Neuronal stem cell (in vitro differentiated cells): ENCODE results near the gene BIRC6.

Source experiments
- DNase-seq: peaks from one replicate; pipeline ENCODE4 v3.0.0-alpha.2; 2013; ENCODE audit warnings: low spot score
- H2AFZ ChIP-seq: one replicate; pipeline ENCODE4 v1.6.1; 2013; ENCODE audit warnings: mild to moderate bottlenecking, low read length, inconsistent platforms
- H2AK5ac ChIP-seq: 2 replicates; pipeline ENCODE4 v1.6.1; 2013; ENCODE audit warnings: low read depth, mild to moderate bottlenecking, inconsistent platforms, low read length, moderate library complexity, mixed read lengths
- H2BK120ac ChIP-seq: 2 replicates; pipeline ENCODE4 v1.6.1; 2013; ENCODE audit warnings: low read depth, mild to moderate bottlenecking, inconsistent platforms, low read length, moderate library complexity, mixed read lengths
- H2BK12ac ChIP-seq: one replicate; pipeline ENCODE4 v1.6.1; 2013; ENCODE audit warnings: low read length, inconsistent platforms
- H2BK15ac ChIP-seq: 2 replicates; pipeline ENCODE4 v1.6.1; 2013; ENCODE audit warnings: mild to moderate bottlenecking, low read length, inconsistent platforms, mixed read lengths
- H2BK5ac ChIP-seq: one replicate; pipeline ENCODE4 v1.6.1; 2013; ENCODE audit warnings: inconsistent platforms, mild to moderate bottlenecking, low read length, moderate library complexity
- H3K14ac ChIP-seq: one replicate; pipeline ENCODE4 v1.6.1; 2013; ENCODE audit warnings: low read length, inconsistent platforms
- H3K18ac ChIP-seq: 2 replicates; pipeline ENCODE4 v1.6.1; 2013; ENCODE audit warnings: low read length, inconsistent platforms
- H3K23ac ChIP-seq: 2 replicates; pipeline ENCODE4 v1.6.1; 2013; ENCODE audit warnings: low read depth, mild to moderate bottlenecking, mixed read lengths, low read length, inconsistent platforms; ENCODE audit not compliant: poor library complexity
- H3K27ac ChIP-seq: replicated peaks from 3 replicates; pipeline ENCODE4 v1.5.1; 2013; ENCODE audit warnings: low read length, inconsistent platforms
- H3K27me3 ChIP-seq, 3 experiments: 2 replicates each; pipeline ENCODE4 v1.6.1; 2013; ENCODE audit warnings: low read length in 3 of 3, mild to moderate bottlenecking in 2 of 3, inconsistent platforms in 1 of 3, low read depth in 1 of 3, mixed read lengths in 1 of 3, moderate library complexity in 1 of 3; ENCODE audit not compliant: control insufficient read depth in 3 of 3, insufficient read depth in 3 of 3
- H3K36me3 ChIP-seq, 2 donors: replicated peaks in 1 of 2; 2 replicates each; pipeline ENCODE4 v1.6.1; 2013; ENCODE audit warnings: low read length in 2 of 2; ENCODE audit not compliant: control insufficient read depth in 2 of 2, insufficient read depth in 2 of 2
- H3K4ac ChIP-seq: 2 replicates; pipeline ENCODE4 v1.6.1; 2013; ENCODE audit warnings: inconsistent platforms, mild to moderate bottlenecking, low read length, moderate library complexity
- H3K4me1 ChIP-seq, 2 donors: 1 replicate in 1 of 2; 2 replicates in 1 of 2; pipeline ENCODE4 v1.6.1; 2013; ENCODE audit warnings: low read length in 2 of 2, low read depth in 1 of 2; ENCODE audit not compliant: control insufficient read depth in 2 of 2, insufficient read depth in 1 of 2
- H3K4me2 ChIP-seq: one replicate; pipeline ENCODE4 v1.6.1; 2013; ENCODE audit warnings: mild to moderate bottlenecking, low read length, inconsistent platforms; ENCODE audit not compliant: insufficient read depth, poor library complexity, severe bottlenecking
- H3K4me3 ChIP-seq, 2 donors: 2 replicates each; pipeline ENCODE4 v1.5.1; 2013; ENCODE audit warnings: low read length in 2 of 2, mild to moderate bottlenecking in 2 of 2, inconsistent platforms in 1 of 2, moderate library complexity in 1 of 2
- H3K79me1 ChIP-seq: one replicate; pipeline ENCODE4 v1.6.1; 2013; ENCODE audit warnings: low read depth, mild to moderate bottlenecking, inconsistent platforms, low read length, moderate library complexity
- H3K9ac ChIP-seq: one replicate; pipeline ENCODE4 v1.6.1; 2013; ENCODE audit warnings: mild to moderate bottlenecking, low read depth, low read length, inconsistent platforms; ENCODE audit not compliant: poor library complexity
- H3K9me3 ChIP-seq, 2 donors: replicated peaks in 1 of 2; 2 replicates each; pipeline versions ENCODE3 to v1.6.1; 2013; ENCODE audit warnings: low read length in 2 of 2, mild to moderate bottlenecking in 2 of 2, inconsistent platforms in 1 of 2, low read depth in 1 of 2, mixed read lengths in 1 of 2, moderate library complexity in 1 of 2; ENCODE audit not compliant: control insufficient read depth in 2 of 2, insufficient read depth in 1 of 2
- H4K8ac ChIP-seq: one replicate; pipeline ENCODE4 v1.6.1; 2013; ENCODE audit warnings: low read depth, mild to moderate bottlenecking, inconsistent platforms, low read length, moderate library complexity
- H4K91ac ChIP-seq: one replicate; pipeline ENCODE4 v1.6.1; 2013; ENCODE audit warnings: low read length, low read depth, mild to moderate bottlenecking, inconsistent platforms; ENCODE audit not compliant: poor library complexity
- WGBS, 2 donors: extraction: QIAGEN DNeasy Blood & Tissue Kit; methylation state at CpG; one replicate each; pipeline ENCODE4 v1.1.7; 2013; ENCODE audit warnings: missing lambda C conversion rate in 2 of 2, mixed read lengths in 1 of 2; ENCODE audit not compliant: insufficient read length in 2 of 2, insufficient replicate concordance in 1 of 2; ENCODE audit errors: extremely low coverage in 2 of 2; 5-methylcytosine and 5-hydroxymethylcytosine counted together

Gene BIRC6

GRCh38 chr2:32402091-32402490 is 45.3 kb downstream of the BIRC6 start:
- Histone ChIP-seq H3K4me3 (no peak overlapping the region), H3K9me3 (no peaks in the 10 kb centered on the region), H3K4me1 (no peaks in the 10 kb centered on the region), H3K14ac (no peak overlapping the region), H2BK5ac (no peak overlapping the region), H3K4ac (no peak overlapping the region), H3K18ac (no peak overlapping the region), H3K9ac (no peak overlapping the region), H4K8ac (no peak overlapping the region), H2BK15ac (no peak overlapping the region), H4K91ac (no peak overlapping the region), H2BK12ac (no peak overlapping the region), H2AK5ac (no peak overlapping the region), H3K79me1 (no peaks in the 10 kb centered on the region), H3K27me3 (no peaks in the 10 kb centered on the region), H2AFZ (no peak overlapping the region), H3K27ac (no peak overlapping the region), H3K36me3 (peaks cover 4 to 92% of the 10 kb centered on the region in 2 donors), H3K4me2 (no peak overlapping the region), H2BK120ac (no peak overlapping the region), H3K23ac (no peak overlapping the region)
- no peak for DNase-seq

- H3K36me3 ChIP-seq = peaks cover 4 to 92% of the 10 kb centered on the region in 2 donors
- no peak overlapping the region for H3K23ac ChIP-seq
- no peak overlapping the region for H2AK5ac ChIP-seq
- WGBS, 2 donors = no CpG with 5 or more reads among the region's 5 CpGs
- no peak overlapping the region for H3K4ac ChIP-seq
- H3K27ac ChIP-seq = no peak overlapping the region
- no peaks in the 10 kb centered on the region for H3K27me3 ChIP-seq
- DNase-seq = no peak
- H2BK15ac ChIP-seq = no peak overlapping the region
- no peak overlapping the region for H4K8ac ChIP-seq
- no peak overlapping the region for H3K14ac ChIP-seq
- no peaks in the 10 kb centered on the region for H3K9me3 ChIP-seq
- H3K4me2 ChIP-seq = no peak overlapping the region
- H3K4me1 ChIP-seq = no peaks in the 10 kb centered on the region
- H4K91ac ChIP-seq = no peak overlapping the region
- H2AFZ ChIP-seq = no peak overlapping the region
- no peak overlapping the region for H2BK12ac ChIP-seq
- no peak overlapping the region for H3K9ac ChIP-seq
- no peak overlapping the region for H2BK5ac ChIP-seq
- H3K4me3 ChIP-seq = no peak overlapping the region
- H3K18ac ChIP-seq = no peak overlapping the region
- no peaks in the 10 kb centered on the region for H3K79me1 ChIP-seq
- H2BK120ac ChIP-seq = no peak overlapping the region
Measured at GRCh38 chr2:32403782-32404181, 47.0 kb downstream of the BIRC6 start.

GRCh38 chr2:32404691-32405090 is 47.9 kb downstream of the BIRC6 start:
- Histone ChIP-seq H2AFZ (no peak overlapping the region), H3K4me2 (no peak overlapping the region), H3K4me3 (no peak overlapping the region), H2AK5ac (no peak overlapping the region), H3K36me3 (peaks cover 4 to 93% of the 10 kb centered on the region in 2 donors), H2BK15ac (no peak overlapping the region), H3K27me3 (no peaks in the 10 kb centered on the region), H3K4me1 (no peaks in the 10 kb centered on the region), H3K23ac (no peak overlapping the region), H3K79me1 (no peaks in the 10 kb centered on the region), H3K27ac (no peak overlapping the region), H2BK12ac (no peak overlapping the region), H2BK5ac (no peak overlapping the region), H4K8ac (no peak overlapping the region), H3K9me3 (no peaks in the 10 kb centered on the region), H3K14ac (no peak overlapping the region), H3K18ac (no peak overlapping the region), H4K91ac (no peak overlapping the region), H3K9ac (no peak overlapping the region), H3K4ac (no peak overlapping the region), H2BK120ac (no peak overlapping the region)
- no CpG with 5 or more reads among the region's 3 CpGs for WGBS, 2 donors
- no peak for DNase-seq

GRCh38 chr2:32416519-32416918 is 59.7 kb downstream of the BIRC6 start:
- WGBS, 2 donors = no CpG with 5 or more reads among the region's 1 CpG
- no peak overlapping the region for H4K91ac ChIP-seq
- no peak overlapping the region for H2BK120ac ChIP-seq
- peaks cover 4 to 65% of the 10 kb centered on the region in 2 donors for H3K36me3 ChIP-seq
- H3K18ac ChIP-seq = no peak overlapping the region
- no peak for DNase-seq
- no peak overlapping the region for H3K27ac ChIP-seq
- no peak overlapping the region for H2AK5ac ChIP-seq
- H3K14ac ChIP-seq = no peak overlapping the region
- no peak overlapping the region for H2BK15ac ChIP-seq
- H3K4ac ChIP-seq = no peak overlapping the region
- no peaks in the 10 kb centered on the region for H3K4me1 ChIP-seq
- H3K23ac ChIP-seq = no peak overlapping the region
- no peak overlapping the region for H2BK12ac ChIP-seq
- H3K9ac ChIP-seq = no peak overlapping the region
- no peak overlapping the region for H2AFZ ChIP-seq
- no peak overlapping the region for H4K8ac ChIP-seq
- no peak overlapping the region for H3K4me3 ChIP-seq
- H3K79me1 ChIP-seq = peaks cover 2% of the 10 kb centered on the region
- H3K4me2 ChIP-seq = no peak overlapping the region
- no peaks in the 10 kb centered on the region for H3K27me3 ChIP-seq
- peaks cover 0 to 2% of the 10 kb centered on the region in 2 donors for H3K9me3 ChIP-seq
- H2BK5ac ChIP-seq = no peak overlapping the region
